K562 (cell line): ENCODE measurements around the gene CSPG5. TPM values are rescaled to one million over a fixed set of nuclear protein-coding genes. Genes with fewer than 3 reads are reported as not detected.

ENCODE experiments used
- BRD4 ChIP-seq: fragments of 200-600 bp; sonication (generic); IDR thresholded peaks from 2 replicates; pipeline ENCODE4 v1.6.1; 2017; ENCODE audit warnings: inconsistent platforms
- DPF2 ChIP-seq: fragments of 450-650 bp; IDR thresholded peaks from 2 replicates; pipeline ENCODE4 v1.6.1; 2016
- GABPB1 ChIP-seq: sonication (generic); formaldehyde crosslinking; IDR thresholded peaks from 2 replicates; pipeline ENCODE4 v1.8.0; 2022; ENCODE audit warnings: mild to moderate bottlenecking, missing genetic modification reagents
- JUN ChIP-seq, 2 experiments: sonication (generic) in 1 of 2; formaldehyde crosslinking in 1 of 2; IDR thresholded peaks; 2 replicates each; pipeline versions ENCODE4 v1.6.1 to v1.8.0; 2012 to 2022; ENCODE audit warnings: borderline replicate concordance in 2 of 2, mild to moderate bottlenecking in 2 of 2, improper control_type of control experiment in 1 of 2, low read depth in 1 of 2, low read length in 1 of 2, missing genetic modification reagents in 1 of 2
- NUFIP1 ChIP-seq: fragments of 450-650 bp; IDR thresholded peaks from 2 replicates; pipeline ENCODE4 v1.6.1; 2018; ENCODE audit not compliant: partially characterized antibody
- POLR2A ChIP-seq: fragments of 450-650 bp; conservative IDR thresholded peaks from 2 replicates; pipeline ENCODE4 v1.6.1; 2016
- TRIM24 ChIP-seq, 2 experiments: fragments of 450-650 bp; IDR thresholded peaks; 2 replicates each; pipeline ENCODE4 v1.6.1; 2016
- U2AF1 ChIP-seq: fragments of 200-400 bp; formaldehyde crosslinking; optimal IDR thresholded peaks from 2 replicates; pipeline ENCODE3; 2017; ENCODE audit warnings: mild to moderate bottlenecking, low read depth, low read length, moderate library complexity
- ZBTB17 ChIP-seq: fragments of 450-650 bp; formaldehyde crosslinking; IDR thresholded peaks from 2 replicates; pipeline ENCODE4 v1.4.0; 2020; ENCODE audit warnings: mild to moderate bottlenecking
- ZBTB7A ChIP-seq: IDR thresholded peaks from 2 replicates; pipeline ENCODE4 v1.6.1; 2011; ENCODE audit warnings: low read depth, mild to moderate bottlenecking, low read length, moderate library complexity, borderline replicate concordance; ENCODE audit not compliant: control insufficient read depth
- ZKSCAN3 ChIP-seq: fragments of 250-450 bp; sonication (Bioruptor Pico); IDR thresholded peaks from 2 replicates; pipeline ENCODE4 v1.4.0; 2020
- ZNF41 ChIP-seq: fragments of 250-450 bp; sonication (Bioruptor Pico); conservative IDR thresholded peaks from 2 replicates; pipeline ENCODE4 v1.4.0; 2020; ENCODE audit warnings: mild to moderate bottlenecking
- polyA plus RNA-seq, 8 experiments: library from polyadenylated mRNA; depleted of rRNA in 4 of 8; stranded (reverse) in 5 of 8; unstranded in 3 of 8; fragments of >200 nt; fragmentation: Nextera tagmentation in 2 of 8; fragmentation: Illumina TruSeq in 1 of 8; extraction: Ambion mirVana in 2 of 8; extraction: Trizol in 1 of 8; gene quantifications; 2 replicates each; pipeline versions ENCODE4 v1.2.1 to v1.2.3, GENCODE V29; 2011 to 2014; ENCODE audit warnings: inconsistent platforms in 1 of 8, missing spikeins in 1 of 8
- total RNA-seq, 7 experiments: library from RNA; depleted of rRNA in 6 of 7; stranded (reverse); fragments of >200 nt in 6 of 7; fragmentation: Illumina TruSeq in 2 of 7; extraction: Trizol in 2 of 7; gene quantifications; 2 replicates each; pipeline versions ENCODE4 v1.2.1 to v1.2.3, GENCODE V29; 2011 to 2021; ENCODE audit warnings: low replicate concordance in 1 of 7
- TF ChIP-seq, protein P1 (sequence below): IDR thresholded peaks from 2 replicates; pipeline ENCODE4 v1.6.1; 2012; ENCODE audit warnings: low read depth, low read length, improper control_type of control experiment, borderline replicate concordance
- TF ChIP-seq, protein P2 (sequence below), 2 experiments: fragments of 450-650 bp; conservative IDR thresholded peaks; 2 replicates each; pipeline ENCODE4 v1.6.1; 2017; ENCODE audit warnings: mild to moderate bottlenecking in 2 of 2, moderate library complexity in 2 of 2
- TF ChIP-seq, protein P3 (sequence below): fragments of 250-450 bp; sonication (Bioruptor Pico); IDR thresholded peaks from 2 replicates; pipeline ENCODE4 v1.4.0; 2020; ENCODE audit warnings: mild to moderate bottlenecking, moderate library complexity, borderline replicate concordance
- TF ChIP-seq, protein P4 (sequence below): sonication (generic); formaldehyde crosslinking; IDR thresholded peaks from 2 replicates; pipeline ENCODE4 v1.8.0; 2022; ENCODE audit warnings: missing genetic modification reagents, mild to moderate bottlenecking, borderline replicate concordance
- TF ChIP-seq, protein P5 (sequence below): fragments of 250-450 bp; sonication (Bioruptor Pico); IDR thresholded peaks from 2 replicates; pipeline ENCODE4 v1.4.0; 2020; ENCODE audit warnings: mild to moderate bottlenecking, moderate library complexity

Gene CSPG5
- total and polyA plus RNA-seq, 9 of the 15 experiments (the other 6 are each of a cell fraction or from before 2014, with no cell fraction given): 0.06 to 3.3 (median 2.4) TPM

DNA sequence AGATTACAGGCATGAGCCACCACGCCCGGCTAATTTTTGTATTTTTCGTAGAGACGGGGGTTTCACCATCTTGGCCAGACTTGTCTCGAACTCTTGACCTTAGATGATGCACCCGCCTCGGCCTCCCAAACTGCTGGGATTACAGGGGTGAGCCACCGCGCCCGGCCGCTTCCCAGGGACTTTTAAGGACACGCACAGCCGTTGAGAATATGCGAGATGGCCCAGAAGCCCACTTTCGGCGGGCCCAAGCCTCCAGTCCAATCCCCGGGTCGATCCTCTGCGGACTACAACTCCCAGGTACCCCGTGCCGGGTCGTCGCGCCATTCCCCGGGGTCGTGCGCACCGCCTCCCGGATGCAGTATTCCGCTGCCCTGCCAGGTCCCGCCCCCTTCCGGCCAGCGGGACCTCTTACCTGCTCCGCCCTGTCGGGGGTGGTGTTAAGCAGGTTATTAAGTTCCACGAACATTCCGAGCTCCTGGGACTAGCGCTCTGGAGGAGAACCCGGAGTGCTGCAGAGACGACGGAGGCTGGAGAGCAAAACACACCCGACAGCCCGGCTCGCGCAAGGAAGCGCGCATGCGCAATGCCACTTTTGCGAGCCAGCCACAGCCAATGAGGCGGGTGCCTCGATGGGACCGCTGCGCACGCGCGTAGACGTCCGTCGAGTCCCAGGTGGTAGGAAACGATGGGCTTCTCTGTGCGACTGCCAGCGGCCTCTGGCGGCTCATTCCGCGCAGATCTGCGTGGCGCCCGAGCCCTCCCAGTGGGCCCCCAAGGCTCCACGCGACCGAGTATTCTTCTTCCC is 65.3 kb downstream of the CSPG5 start, which contains the start of gene ELP6 (continued):
- TF ChIP-seq, protein P1, sequence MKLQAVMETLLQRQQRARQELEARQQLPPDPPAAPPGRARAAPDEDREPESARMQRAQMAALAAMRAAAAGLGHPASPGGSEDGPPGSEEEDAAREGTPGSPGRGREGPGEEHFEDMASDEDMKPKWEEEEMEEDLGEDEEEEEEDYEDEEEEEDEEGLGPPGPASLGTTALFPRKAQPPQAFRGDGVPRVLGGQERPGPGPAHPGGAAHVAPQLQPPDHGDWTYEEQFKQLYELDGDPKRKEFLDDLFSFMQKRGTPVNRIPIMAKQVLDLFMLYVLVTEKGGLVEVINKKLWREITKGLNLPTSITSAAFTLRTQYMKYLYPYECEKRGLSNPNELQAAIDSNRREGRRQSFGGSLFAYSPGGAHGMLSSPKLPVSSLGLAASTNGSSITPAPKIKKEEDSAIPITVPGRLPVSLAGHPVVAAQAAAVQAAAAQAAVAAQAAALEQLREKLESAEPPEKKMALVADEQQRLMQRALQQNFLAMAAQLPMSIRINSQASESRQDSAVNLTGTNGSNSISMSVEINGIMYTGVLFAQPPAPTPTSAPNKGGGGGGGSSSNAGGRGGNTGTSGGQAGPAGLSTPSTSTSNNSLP: no peak
- TF ChIP-seq JUN (IDR thresholded peaks at IDR 0.05; ENCODE audit: borderline replicate concordance, low read depth, low read length) (peak; percentile 20; the same call in 1 of the 2 replicates), JUN (CRISPR knock-in tag; IDR thresholded peaks at IDR 0.05; ENCODE audit: borderline replicate concordance) (peak; percentile 89; the same call in 1 of the 2 replicates), DPF2 (peak; percentile 22), U2AF1 (no peak), TRIM24 (IDR thresholded peaks at IDR 0.05) (0 out of 4 replicates have a peak, but pooled peaks of 1 of the 2 experiments have one; percentile 27), ZKSCAN3 (CRISPR knock-in tag) (no peak), POLR2A (peak; percentile 97), ZBTB7A (peak; percentile 93), BRD4 (no peak), NUFIP1 (no peak), GABPB1 (peak; percentile 96), ZNF41 (no peak), ZBTB17 (peak; percentile 29; the same call in 1 of the 2 replicates)
- TF ChIP-seq, protein P2, sequence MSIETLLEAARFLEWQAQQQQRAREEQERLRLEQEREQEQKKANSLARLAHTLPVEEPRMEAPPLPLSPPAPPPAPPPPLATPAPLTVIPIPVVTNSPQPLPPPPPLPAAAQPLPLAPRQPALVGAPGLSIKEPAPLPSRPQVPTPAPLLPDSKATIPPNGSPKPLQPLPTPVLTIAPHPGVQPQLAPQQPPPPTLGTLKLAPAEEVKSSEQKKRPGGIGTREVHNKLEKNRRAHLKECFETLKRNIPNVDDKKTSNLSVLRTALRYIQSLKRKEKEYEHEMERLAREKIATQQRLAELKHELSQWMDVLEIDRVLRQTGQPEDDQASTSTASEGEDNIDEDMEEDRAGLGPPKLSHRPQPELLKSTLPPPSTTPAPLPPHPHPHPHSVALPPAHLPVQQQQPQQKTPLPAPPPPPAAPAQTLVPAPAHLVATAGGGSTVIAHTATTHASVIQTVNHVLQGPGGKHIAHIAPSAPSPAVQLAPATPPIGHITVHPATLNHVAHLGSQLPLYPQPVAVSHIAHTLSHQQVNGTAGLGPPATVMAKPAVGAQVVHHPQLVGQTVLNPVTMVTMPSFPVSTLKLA (conservative IDR thresholded peaks at IDR 0.05): peak; percentile 82 to 88
- TF ChIP-seq, protein P3, sequence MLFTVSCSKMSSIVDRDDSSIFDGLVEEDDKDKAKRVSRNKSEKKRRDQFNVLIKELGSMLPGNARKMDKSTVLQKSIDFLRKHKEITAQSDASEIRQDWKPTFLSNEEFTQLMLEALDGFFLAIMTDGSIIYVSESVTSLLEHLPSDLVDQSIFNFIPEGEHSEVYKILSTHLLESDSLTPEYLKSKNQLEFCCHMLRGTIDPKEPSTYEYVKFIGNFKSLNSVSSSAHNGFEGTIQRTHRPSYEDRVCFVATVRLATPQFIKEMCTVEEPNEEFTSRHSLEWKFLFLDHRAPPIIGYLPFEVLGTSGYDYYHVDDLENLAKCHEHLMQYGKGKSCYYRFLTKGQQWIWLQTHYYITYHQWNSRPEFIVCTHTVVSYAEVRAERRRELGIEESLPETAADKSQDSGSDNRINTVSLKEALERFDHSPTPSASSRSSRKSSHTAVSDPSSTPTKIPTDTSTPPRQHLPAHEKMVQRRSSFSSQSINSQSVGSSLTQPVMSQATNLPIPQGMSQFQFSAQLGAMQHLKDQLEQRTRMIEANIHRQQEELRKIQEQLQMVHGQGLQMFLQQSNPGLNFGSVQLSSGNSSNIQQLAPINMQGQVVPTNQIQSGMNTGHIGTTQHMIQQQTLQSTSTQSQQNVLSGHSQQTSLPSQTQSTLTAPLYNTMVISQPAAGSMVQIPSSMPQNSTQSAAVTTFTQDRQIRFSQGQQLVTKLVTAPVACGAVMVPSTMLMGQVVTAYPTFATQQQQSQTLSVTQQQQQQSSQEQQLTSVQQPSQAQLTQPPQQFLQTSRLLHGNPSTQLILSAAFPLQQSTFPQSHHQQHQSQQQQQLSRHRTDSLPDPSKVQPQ (CRISPR knock-in tag): no peak
- TF ChIP-seq, protein P4, sequence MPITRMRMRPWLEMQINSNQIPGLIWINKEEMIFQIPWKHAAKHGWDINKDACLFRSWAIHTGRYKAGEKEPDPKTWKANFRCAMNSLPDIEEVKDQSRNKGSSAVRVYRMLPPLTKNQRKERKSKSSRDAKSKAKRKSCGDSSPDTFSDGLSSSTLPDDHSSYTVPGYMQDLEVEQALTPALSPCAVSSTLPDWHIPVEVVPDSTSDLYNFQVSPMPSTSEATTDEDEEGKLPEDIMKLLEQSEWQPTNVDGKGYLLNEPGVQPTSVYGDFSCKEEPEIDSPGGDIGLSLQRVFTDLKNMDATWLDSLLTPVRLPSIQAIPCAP (CRISPR knock-in tag): no peak
- TF ChIP-seq, protein P5, sequence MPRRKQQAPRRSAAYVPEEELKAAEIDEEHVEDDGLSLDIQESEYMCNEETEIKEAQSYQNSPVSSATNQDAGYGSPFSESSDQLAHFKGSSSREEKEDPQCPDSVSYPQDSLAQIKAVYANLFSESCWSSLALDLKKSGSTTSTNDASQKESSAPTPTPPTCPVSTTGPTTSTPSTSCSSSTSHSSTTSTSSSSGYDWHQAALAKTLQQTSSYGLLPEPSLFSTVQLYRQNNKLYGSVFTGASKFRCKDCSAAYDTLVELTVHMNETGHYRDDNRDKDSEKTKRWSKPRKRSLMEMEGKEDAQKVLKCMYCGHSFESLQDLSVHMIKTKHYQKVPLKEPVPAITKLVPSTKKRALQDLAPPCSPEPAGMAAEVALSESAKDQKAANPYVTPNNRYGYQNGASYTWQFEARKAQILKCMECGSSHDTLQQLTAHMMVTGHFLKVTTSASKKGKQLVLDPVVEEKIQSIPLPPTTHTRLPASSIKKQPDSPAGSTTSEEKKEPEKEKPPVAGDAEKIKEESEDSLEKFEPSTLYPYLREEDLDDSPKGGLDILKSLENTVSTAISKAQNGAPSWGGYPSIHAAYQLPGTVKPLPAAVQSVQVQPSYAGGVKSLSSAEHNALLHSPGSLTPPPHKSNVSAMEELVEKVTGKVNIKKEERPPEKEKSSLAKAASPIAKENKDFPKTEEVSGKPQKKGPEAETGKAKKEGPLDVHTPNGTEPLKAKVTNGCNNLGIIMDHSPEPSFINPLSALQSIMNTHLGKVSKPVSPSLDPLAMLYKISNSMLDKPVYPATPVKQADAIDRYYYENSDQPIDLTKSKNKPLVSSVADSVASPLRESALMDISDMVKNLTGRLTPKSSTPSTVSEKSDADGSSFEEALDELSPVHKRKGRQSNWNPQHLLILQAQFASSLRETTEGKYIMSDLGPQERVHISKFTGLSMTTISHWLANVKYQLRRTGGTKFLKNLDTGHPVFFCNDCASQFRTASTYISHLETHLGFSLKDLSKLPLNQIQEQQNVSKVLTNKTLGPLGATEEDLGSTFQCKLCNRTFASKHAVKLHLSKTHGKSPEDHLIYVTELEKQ (CRISPR knock-in tag): no peak
